GM19193 (cell line): Measurements from ENCODE around the gene PRICKLE1.

Experiments used
- POLR2A ChIP-seq: IDR thresholded peaks from 4 replicates; pipeline ENCODE4 v1.6.1; 2011; ENCODE audit not compliant: insufficient read depth, insufficient read length; ENCODE audit errors: extremely low read depth

PRICKLE1 gene

GRCh38 chr12:42589465-42590329 is at the start of gene PRICKLE1:
Gene PRICKLE1 (minus strand): TSS chr12:42589746. CDS start chr12:42472516, 117,230 bp downstream.
- TF ChIP-seq POLR2A: no peak

GRCh38 chr12:42638697-42639096 is 49.2 kb upstream of the PRICKLE1 start:
- TF ChIP-seq POLR2A: no peak

GRCh38 chr12:42638011-42638410 is 48.5 kb upstream of the PRICKLE1 start:
- no peak for TF ChIP-seq POLR2A

GRCh38 chr12:42636993-42637392 is 47.4 kb upstream of the PRICKLE1 start:
- TF ChIP-seq POLR2A: no peak

GRCh38 chr12:42633594-42633993 is 44.0 kb upstream of the PRICKLE1 start:
- no peak for TF ChIP-seq POLR2A

GRCh38 chr12:42631513-42631912 is 42.0 kb upstream of the PRICKLE1 start:
- TF ChIP-seq POLR2A: no peak

- no peak for TF ChIP-seq POLR2A
These were observed 40.8 kb upstream of the PRICKLE1 start for GRCh38 chr12:42630314-42630713.

GRCh38 chr12:42627151-42627550 is 37.6 kb upstream of the PRICKLE1 start:
- no peak for TF ChIP-seq POLR2A

- no peak for TF ChIP-seq POLR2A
These were observed 36.1 kb upstream of the PRICKLE1 start for GRCh38 chr12:42625611-42626010.

- TF ChIP-seq POLR2A: no peak
These were observed 28.1 kb upstream of the PRICKLE1 start for GRCh38 chr12:42617622-42618021.

GRCh38 chr12:42615006-42615405 is 25.5 kb upstream of the PRICKLE1 start:
- no peak for TF ChIP-seq POLR2A

- no peak for TF ChIP-seq POLR2A
These were observed 22.7 kb upstream of the PRICKLE1 start for GRCh38 chr12:42612231-42612613.

- no peak for TF ChIP-seq POLR2A
These were observed 22.2 kb upstream of the PRICKLE1 start for GRCh38 chr12:42611571-42612230.

- TF ChIP-seq POLR2A: no peak
These were observed 20.1 kb upstream of the PRICKLE1 start for GRCh38 chr12:42609605-42610004.

GRCh38 chr12:42608196-42608825 is 18.8 kb upstream of the PRICKLE1 start:
- TF ChIP-seq POLR2A: no peak
